Tibial nerve (tissue), 4 donors: ENCODE results near the gene TRAPPC3L. TPM values are rescaled to one million over a fixed set of nuclear protein-coding genes. Genes with fewer than 3 reads are reported as not detected.

Experiments
- DNase-seq, 2 donors: peaks; one replicate each; pipeline ENCODE4 v3.0.0-alpha.2; 2019; ENCODE audit warnings: low spot score in 2 of 2
- H3K27ac ChIP-seq, 4 donors: fragments of 200-600 bp; sonication (generic) in 3 of 4; one replicate each; pipeline ENCODE4 v1.5.1; 2017 to 2019; ENCODE audit warnings: mild to moderate bottlenecking in 1 of 4
- H3K27me3 ChIP-seq, 2 donors: fragments of 200-600 bp; sonication (generic) in 1 of 2; one replicate each; pipeline versions ENCODE4 v1.5.1 to v1.6.0; 2017 to 2019
- H3K36me3 ChIP-seq, 3 donors: fragments of 200-600 bp; sonication (generic); one replicate each; pipeline ENCODE4 v1.5.1; 2018 to 2019
- H3K4me1 ChIP-seq, 4 donors: fragments of 200-600 bp; sonication (generic) in 3 of 4; one replicate each; pipeline ENCODE4 v1.5.1; 2017 to 2019
- H3K4me3 ChIP-seq, 4 donors: fragments of 200-600 bp; sonication (generic) in 3 of 4; one replicate each; pipeline ENCODE4 v1.5.1; 2017 to 2019; ENCODE audit warnings: mild to moderate bottlenecking in 1 of 4, moderate library complexity in 1 of 4
- H3K9me3 ChIP-seq, 4 donors: fragments of 200-600 bp; sonication (generic) in 3 of 4; one replicate each; pipeline ENCODE4 v1.5.1; 2017 to 2019
- CTCF ChIP-seq, 5 experiments: fragments of 200-600 bp in 3 of 5; fragments of 450-650 bp in 2 of 5; sonication (generic) in 3 of 5; IDR thresholded peaks; one replicate each; pipeline ENCODE4 v1.5.1; 2016 to 2019; ENCODE audit warnings: antibody characterized with exemption in 5 of 5, mild to moderate bottlenecking in 3 of 5, moderate library complexity in 2 of 5
- EP300 ChIP-seq, 2 donors: sonication (generic); formaldehyde crosslinking; IDR thresholded peaks; one replicate each; pipeline ENCODE4 v1.6.1; 2017; ENCODE audit warnings: antibody characterized with exemption in 2 of 2, mild to moderate bottlenecking in 1 of 2
- POLR2A ChIP-seq, 2 donors: fragments of 450-650 bp; IDR thresholded peaks; one replicate each; pipeline ENCODE4 v1.6.1; 2017; ENCODE audit warnings: antibody characterized with exemption in 2 of 2, mild to moderate bottlenecking in 2 of 2, moderate library complexity in 2 of 2
- WGBS, 2 donors: methylation state at CpG; one replicate each; pipeline ENCODE4 v1.1.5; 2018; 5-methylcytosine and 5-hydroxymethylcytosine counted together
- total RNA-seq, 4 donors: library from RNA; depleted of rRNA; stranded (reverse); fragments of >200 nt; gene quantifications; one replicate each; pipeline ENCODE4 v1.1.0, GENCODE V29; 2016

TRAPPC3L gene
- under 1 TPM in 1 of 4 donors, not detected in 3; 0.21 TPM for total RNA-seq

DNA sequence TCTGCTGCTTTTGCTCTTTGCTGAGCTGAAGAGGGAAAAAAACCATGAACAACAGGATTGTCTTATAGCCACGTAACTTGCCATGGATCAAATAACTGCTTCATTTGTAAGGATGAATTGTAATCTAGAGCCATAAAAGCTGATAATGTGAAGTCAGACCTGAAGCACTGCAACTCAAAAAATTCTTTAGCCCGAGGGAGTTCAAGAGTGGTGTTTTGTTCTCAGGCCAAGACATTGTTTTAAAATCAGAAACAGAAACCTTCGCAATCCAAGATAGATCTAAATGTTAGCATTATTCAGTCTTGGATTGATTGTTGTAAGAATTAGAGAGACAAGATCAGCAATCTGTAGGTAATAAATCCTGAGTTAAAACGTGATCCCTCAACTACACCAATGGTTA lies at the start of gene TRAPPC3L:
Gene TRAPPC3L, minus strand, starts transcription at position 34 of the 400 bp plus-strand sequence. CDS start 170 bp downstream, outside the sequence.
- Histone ChIP-seq H3K9me3 (no peaks in the 10 kb centered on the region), H3K4me3 (no peak within 1 kb of the TSS), H3K36me3 (no peaks in the 10 kb centered on the region), H3K27me3 (no peaks in the 10 kb centered on the region), H3K4me1 (no peaks in the 10 kb centered on the region), H3K27ac (no peak within 1 kb of the TSS)
- TF ChIP-seq EP300 (IDR thresholded peaks at IDR 0.05) (no peak), POLR2A (IDR thresholded peaks at IDR 0.05) (no peak), CTCF (IDR thresholded peaks at IDR 0.05) (no peak)
- WGBS, 2 donors, result 24 to 35% methylated on average over 4 of the region's 4 CpGs
- no peak for DNase-seq

- Histone ChIP-seq H3K27ac (no peak overlapping the region), H3K4me1 (no peaks in the 10 kb centered on the region), H3K4me3 (no peak overlapping the region), H3K36me3 (peaks cover 0 to 75% (median 14%) of the 10 kb centered on the region in 3 donors), H3K27me3 (no peaks in the 10 kb centered on the region), H3K9me3 (no peaks in the 10 kb centered on the region)
- TF ChIP-seq POLR2A (IDR thresholded peaks at IDR 0.05) (no peak), EP300 (IDR thresholded peaks at IDR 0.05) (no peak), CTCF (IDR thresholded peaks at IDR 0.05) (no peak)
- DNase-seq, result no peak
- 81 to 85% methylated on average over 3 of the region's 3 CpGs for WGBS, 2 donors
Measured at GRCh38 chr6:116595247-116595646, 49.8 kb upstream of the TRAPPC3L start.

DNA sequence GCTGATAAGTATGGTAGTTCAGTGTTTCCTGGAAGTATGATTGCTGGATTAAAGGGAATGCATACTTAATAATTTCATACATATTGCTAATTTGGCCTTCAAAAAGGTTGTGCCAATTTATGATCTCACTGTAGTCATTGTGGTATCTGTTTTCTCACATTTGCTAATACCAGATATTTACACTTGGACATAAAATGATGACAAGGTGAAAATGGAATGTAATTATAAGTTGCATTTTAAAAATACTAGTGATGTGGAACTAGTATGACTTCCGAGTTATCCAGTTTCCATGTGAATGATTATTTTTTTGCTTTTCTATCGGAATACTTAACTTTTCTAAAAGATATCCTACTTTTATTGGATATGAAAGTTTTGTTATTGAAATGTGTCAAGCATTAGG lies 41.3 kb upstream of the TRAPPC3L start:
- 97% methylated on average over 2 of the region's 2 CpGs for WGBS, 2 donors
- TF ChIP-seq POLR2A (IDR thresholded peaks at IDR 0.05) (no peak), EP300 (IDR thresholded peaks at IDR 0.05) (no peak), CTCF (IDR thresholded peaks at IDR 0.05) (no peak)
- peaks cover 3 to 74% (median 3%) of the 10 kb centered on the region in 3 donors for H3K36me3 ChIP-seq

DNA sequence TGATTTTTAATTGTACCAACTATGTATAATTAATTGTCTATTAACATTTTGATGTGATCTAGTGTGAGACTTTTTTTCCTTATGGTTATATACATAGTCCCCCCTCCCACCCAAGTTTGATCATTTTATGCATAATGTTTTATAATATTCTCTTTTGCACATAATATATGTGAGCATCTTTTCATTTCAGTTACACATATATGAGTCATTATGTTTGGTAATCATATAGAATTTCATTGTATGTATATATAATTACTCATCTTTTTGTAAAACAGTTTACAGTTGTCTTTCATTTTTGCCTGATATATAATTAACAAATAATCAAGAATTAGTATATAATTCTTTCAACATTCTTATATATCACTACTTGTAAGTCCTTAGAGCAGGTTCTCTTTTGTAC lies 40.8 kb upstream of the TRAPPC3L start:
- Histone ChIP-seq H3K27ac (no peak overlapping the region), H3K27me3 (no peaks in the 10 kb centered on the region), H3K9me3 (no peaks in the 10 kb centered on the region), H3K4me1 (no peaks in the 10 kb centered on the region), H3K36me3 (peaks cover 0 to 69% (median 3%) of the 10 kb centered on the region in 3 donors), H3K4me3 (no peak overlapping the region)
- no peak for TF ChIP-seq CTCF (IDR thresholded peaks at IDR 0.05)
- TF ChIP-seq POLR2A (IDR thresholded peaks at IDR 0.05), result no peak
- TF ChIP-seq EP300 (IDR thresholded peaks at IDR 0.05), result no peak
- no peak for DNase-seq

More for the DNA sequence above, 41.3 kb upstream of the TRAPPC3L start:
- no peaks in the 10 kb centered on the region for H3K4me1 ChIP-seq
- H3K27me3 ChIP-seq, result no peaks in the 10 kb centered on the region
- no peak overlapping the region for H3K4me3 ChIP-seq
- DNase-seq, result no peak
- no peaks in the 10 kb centered on the region for H3K9me3 ChIP-seq
- H3K27ac ChIP-seq, result no peak overlapping the region

DNA sequence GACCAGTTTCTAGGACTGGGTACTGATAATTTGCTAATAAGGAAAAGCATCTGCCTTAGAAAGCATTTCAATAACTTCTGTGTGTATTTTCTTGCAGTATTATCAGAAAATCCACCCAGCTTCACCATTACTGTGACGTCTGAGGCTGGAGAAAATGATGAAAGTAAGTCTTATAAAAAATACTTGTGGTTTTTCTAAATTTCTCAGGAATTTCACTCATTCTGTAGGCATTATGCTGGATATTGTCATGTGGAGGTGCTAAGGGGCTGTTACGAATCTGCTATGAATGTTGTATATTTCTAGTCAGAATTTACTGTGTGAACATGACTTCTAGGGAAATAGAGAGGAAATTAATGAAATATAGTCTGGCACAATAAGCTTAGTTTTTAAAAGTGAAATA lies 34.7 kb upstream of the TRAPPC3L start:
- Histone ChIP-seq H3K36me3 (peaks cover 0 to 62% (median 3%) of the 10 kb centered on the region in 3 donors), H3K9me3 (no peaks in the 10 kb centered on the region), H3K27ac (no peak overlapping the region), H3K27me3 (no peaks in the 10 kb centered on the region), H3K4me3 (no peak overlapping the region), H3K4me1 (peaks cover 0 to 15% (median 0%) of the 10 kb centered on the region in 4 donors)
- TF ChIP-seq EP300 (IDR thresholded peaks at IDR 0.05) (no peak), POLR2A (IDR thresholded peaks at IDR 0.05) (no peak), CTCF (IDR thresholded peaks at IDR 0.05) (no peak)
- no peak for DNase-seq
- 60 to 63% methylated on average over 2 of the region's 2 CpGs for WGBS, 2 donors
